Endothelial cell of umbilical vein (primary cell): ENCODE measurements around the gene TASOR. TPM values are rescaled to one million over a fixed set of nuclear protein-coding genes. Genes with fewer than 3 reads are reported as not detected.
"Not testable (repeated sequence)": the region's sequence is repeated elsewhere in the genome, so short reads cannot be mapped to it uniquely, and the experiment has no call there.

Source experiments
- BruUV-seq: library from RNA; stranded (reverse); fragments of 400-500 nt; replicated peaks from 2 replicates; lab custom pipeline; 2021; lab: Mats Ljungman, UMichigan
- CTCF ChIA-PET: fragments of 300-600, 350-600 bp; sonication (Branson Sonifier 250); formaldehyde crosslinking; loops from one replicate; lab custom pipeline; 2021; ENCODE audit warnings: antibody characterized with exemption, inconsistent platforms; lab: Charles Lee
- POLR2A ChIA-PET: fragments of 300-600, 350-600 bp; sonication (Branson Sonifier 250); formaldehyde crosslinking; loops from one replicate; lab custom pipeline; 2021; ENCODE audit warnings: antibody characterized with exemption, inconsistent platforms; lab: Charles Lee
- DNase-seq: peaks from one replicate; pipeline ENCODE4 v3.0.0-alpha.2; 2011; ENCODE audit warnings: low read depth, low spot score
- FAIRE-seq: peaks from 2 replicates; lab custom pipeline; 2011; peaks lifted over from hg19 to GRCh38; lab: Jason Lieb, UNC
- H2AFZ ChIP-seq: 2 replicates; pipeline ENCODE4 v1.6.0; 2012; ENCODE audit warnings: low read depth, low read length, control low read depth, inconsistent platforms
- H3K27ac ChIP-seq: 2 replicates; pipeline ENCODE4 v1.5.1; 2011; ENCODE audit warnings: low read depth, mild to moderate bottlenecking, control low read depth, low read length, moderate library complexity; ENCODE audit not compliant: insufficient read depth
- H3K27me3 ChIP-seq, 2 experiments: 2 replicates each; pipeline versions ENCODE4 v1.6.0 to v1.6.1; 2011; ENCODE audit warnings: low read length in 2 of 2, mixed read lengths in 1 of 2; ENCODE audit not compliant: control insufficient read depth in 2 of 2, insufficient read depth in 2 of 2
- H3K36me3 ChIP-seq, 2 experiments: 2 replicates in 1 of 2; 3 replicates in 1 of 2; pipeline ENCODE4 v1.5.1; 2011; ENCODE audit warnings: low read length in 2 of 2, mild to moderate bottlenecking in 1 of 2, moderate library complexity in 1 of 2; ENCODE audit not compliant: control insufficient read depth in 2 of 2, insufficient read depth in 2 of 2; ENCODE audit errors: extremely low read depth in 1 of 2
- H3K4me1 ChIP-seq: 3 replicates; pipeline ENCODE4 v1.5.1; 2011; ENCODE audit warnings: mild to moderate bottlenecking, low read length; ENCODE audit not compliant: control insufficient read depth, insufficient read depth; ENCODE audit errors: extremely low read depth
- H3K4me2 ChIP-seq: 2 replicates; pipeline ENCODE4 v1.6.1; 2011; ENCODE audit warnings: low read length, control low read depth, mixed read lengths; ENCODE audit not compliant: insufficient read depth
- H3K4me3 ChIP-seq, 3 experiments: fragments of 200-600 bp in 1 of 3; sonication (generic), shearing (Covaris generic) in 1 of 3; replicated peaks in 1 of 3; 2 replicates each; pipeline ENCODE4 v1.5.1; 2011 to 2016; ENCODE audit warnings: control low read depth in 3 of 3, low read length in 3 of 3, mild to moderate bottlenecking in 2 of 3, inconsistent platforms in 1 of 3, low read depth in 1 of 3, moderate library complexity in 1 of 3; ENCODE audit not compliant: insufficient read depth in 1 of 3
- H3K79me2 ChIP-seq: 2 replicates; pipeline ENCODE4 v1.6.0; 2012; ENCODE audit warnings: low read length, inconsistent platforms; ENCODE audit not compliant: control insufficient read depth, insufficient read depth
- H3K9ac ChIP-seq: replicated peaks from 2 replicates; pipeline ENCODE3; 2011; ENCODE audit warnings: low read length, control low read depth; ENCODE audit not compliant: insufficient read depth; ENCODE audit errors: extremely low read depth
- H3K9me1 ChIP-seq: replicated peaks from 3 replicates; pipeline ENCODE4 v1.6.0; 2011; ENCODE audit warnings: mild to moderate bottlenecking, low read length; ENCODE audit not compliant: control insufficient read depth, insufficient read depth; ENCODE audit errors: extremely low read depth
- H3K9me3 ChIP-seq: replicated peaks from 2 replicates; pipeline ENCODE4 v1.5.1; 2012; ENCODE audit warnings: low read length, inconsistent platforms; ENCODE audit not compliant: control insufficient read depth, insufficient read depth
- H4K20me1 ChIP-seq: replicated peaks from 2 replicates; pipeline ENCODE3; 2011; ENCODE audit warnings: mild to moderate bottlenecking, low read length; ENCODE audit not compliant: control insufficient read depth, insufficient read depth; ENCODE audit errors: extremely low read depth
- CTCF ChIP-seq, 2 donors: IDR thresholded peaks; 1 replicate in 1 of 2; 2 replicates in 1 of 2; pipeline ENCODE4 v1.5.1; 2011; ENCODE audit warnings: low read length in 2 of 2, mild to moderate bottlenecking in 2 of 2, moderate library complexity in 2 of 2, control low read depth in 1 of 2, inconsistent platforms in 1 of 2, low read depth in 1 of 2; ENCODE audit not compliant: insufficient read depth in 1 of 2; ENCODE audit errors: extremely low read depth in 1 of 2
- FOS ChIP-seq: IDR thresholded peaks from 2 replicates; pipeline ENCODE4 v1.6.1; 2011; ENCODE audit warnings: mild to moderate bottlenecking, low read length, moderate library complexity, borderline replicate concordance; ENCODE audit not compliant: insufficient read depth
- JUN ChIP-seq: IDR thresholded peaks from 2 replicates; pipeline ENCODE4 v1.6.1; 2011; ENCODE audit warnings: borderline replicate concordance, low read depth; ENCODE audit not compliant: insufficient read length, insufficient read depth
- POLR2A ChIP-seq: IDR thresholded peaks from 2 replicates; pipeline ENCODE4 v1.6.1; 2012; ENCODE audit warnings: low read depth, mild to moderate bottlenecking, control low read depth, low read length
- POLR2AphosphoS5 ChIP-seq: IDR thresholded peaks from 2 replicates; pipeline ENCODE4 v1.6.1; 2012; ENCODE audit warnings: low read depth, mild to moderate bottlenecking, control low read depth, low read length, moderate library complexity; ENCODE audit not compliant: insufficient read depth
- dilution Hi-C: fragments of 300-500 bp; cut with MboI; formaldehyde crosslinking; loops from one replicate; pipeline ENCODE4 v1.15.0; 2019; ENCODE audit warnings: low sequenced_read_pairs; ENCODE audit not compliant: extremely low pct_ligation_motif_present
- intact Hi-C: fragments of 100-400 bp; cut with micrococcal nuclease; formaldehyde crosslinking; loops from one replicate; pipeline ENCODE4 v1.10.0; 2022
- polyA plus RNA-seq, 4 experiments: library from polyadenylated mRNA; depleted of rRNA in 3 of 4; stranded (reverse) in 3 of 4; unstranded in 1 of 4; fragments of >200 nt; gene quantifications; 2 replicates each; pipeline versions ENCODE4 v1.2.1 to v1.2.3, GENCODE V29; 2011 to 2012; ENCODE audit warnings: missing spikeins in 1 of 4
- total RNA-seq: library from RNA; stranded (reverse); gene quantifications from 2 replicates; pipeline ENCODE4 v1.2.3, GENCODE V29; 2021

Gene TASOR
- total and polyA plus RNA-seq, 2 donors (not counting 3 experiments of a cell fraction or from before 2014, with no cell fraction given), result 11.2 to 44.5 TPM

- DNase-seq (no peak), FAIRE-seq (no peak)
- Histone ChIP-seq H3K4me2 (no peak overlapping the region), H3K36me3 (no peaks in the 10 kb centered on the region), H3K9me1 (no peaks in the 10 kb centered on the region), H3K4me1 (no peaks in the 10 kb centered on the region), H3K27me3 (no peaks in the 10 kb centered on the region), H3K79me2 (no peaks in the 10 kb centered on the region), H2AFZ (no peak overlapping the region), H3K9ac (no peak overlapping the region), H3K27ac (no peak overlapping the region), H4K20me1 (no peaks in the 10 kb centered on the region), H3K4me3 (no peak overlapping the region), H3K9me3 (no peaks in the 10 kb centered on the region)
- no peak for TF ChIP-seq POLR2AphosphoS5
- TF ChIP-seq JUN, result no peak
- TF ChIP-seq POLR2A, result no peak
- TF ChIP-seq FOS, result no peak
- no peak for TF ChIP-seq CTCF (IDR thresholded peaks at IDR 0.05; ENCODE audit: extremely low read depth in 1 of 2, insufficient read depth in 1 of 2, low read depth in 1 of 2, low read length in 2 of 2)
- dilution Hi-C loops (no loop called here), intact Hi-C loops (no loop called here)
- no TSS peak for BruUV-seq
- CTCF ChIA-PET, result interaction anchor here (1.0 to 1.3 kb wide), 2 partner anchors 9 to 88 kb away, joined by 3 to 6 read pairs; no protein-coding TSS in a partner anchor
- POLR2A ChIA-PET, result no interaction called here
Measured at GRCh38 chr3:56711344-56711743, 28.3 kb upstream of the TASOR start.

GRCh38 chr3:56707412-56707811 is 24.3 kb upstream of the TASOR start:
- H3K9me3 ChIP-seq, H3K4me1 ChIP-seq, H3K27me3 ChIP-seq, DNase-seq, H4K20me1 ChIP-seq, intact Hi-C loops, H2AFZ ChIP-seq, H3K27ac ChIP-seq, H3K36me3 ChIP-seq, H3K9ac ChIP-seq, H3K79me2 ChIP-seq, dilution Hi-C loops, H3K9me1 ChIP-seq, POLR2A ChIA-PET, H3K4me3 ChIP-seq, BruUV-seq, H3K4me2 ChIP-seq, FAIRE-seq: not testable (repeated sequence)
- CTCF ChIA-PET, result interaction anchor here (0.7 to 3.3 kb wide), 4 partner anchors 86 to 281 kb away, joined by 4 to 18 read pairs (median 10); partner anchors contain the start of gene ARHGEF3
